Measurements from ENCODE around the gene COX20. TPM values are rescaled to one million over a fixed set of nuclear protein-coding genes. Genes with fewer than 3 reads are reported as not detected.
A peak's percentile ranks its signal among the peaks of the same experiment; 100 is the strongest.

COX20 gene
- total and polyA plus RNA-seq, 2 of the 13 experiments (the other 11 are each of a cell fraction or from before 2014, with no cell fraction given), result 34.4 to 95.8 TPM

DNA sequence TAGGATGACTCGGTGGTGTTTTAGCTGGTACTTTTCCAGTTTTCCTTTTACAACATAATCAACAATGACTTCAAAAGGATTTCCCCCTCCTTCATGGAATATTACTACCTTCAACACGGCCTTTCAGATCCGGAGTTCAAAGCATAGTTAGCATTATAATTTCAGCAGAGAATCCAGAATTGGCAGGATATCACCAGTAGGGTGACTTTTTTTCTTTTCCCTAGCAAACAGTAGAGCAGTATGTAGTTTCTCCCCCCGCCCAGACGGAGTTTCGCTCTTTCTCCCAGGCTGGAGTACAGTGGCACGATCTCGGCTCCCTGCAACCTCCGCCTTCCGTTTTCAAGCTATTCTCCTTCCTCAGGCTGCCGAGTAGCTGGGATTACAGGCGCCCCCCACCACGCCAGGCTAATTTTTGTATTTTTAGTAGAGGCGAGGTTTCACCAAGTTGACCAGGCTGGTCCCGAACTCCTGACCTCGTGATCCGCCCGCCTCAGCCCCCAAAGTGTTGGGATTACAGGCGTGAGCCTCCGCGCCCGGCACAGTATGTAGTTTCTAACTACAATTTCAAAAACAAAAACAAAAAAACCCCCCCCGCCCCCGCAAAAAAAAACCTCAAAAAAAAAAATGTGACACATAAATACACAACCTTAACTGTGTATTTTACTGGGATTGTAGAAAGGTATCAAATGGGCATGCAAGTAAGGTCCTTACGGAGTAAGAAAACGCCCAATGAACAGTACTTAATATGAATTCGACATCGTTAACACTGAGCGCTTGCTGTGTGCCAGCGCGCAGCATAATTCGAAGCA lies 1.5 kb upstream of the COX20 start (continued):
- TF ChIP-seq TCF12 (IDR thresholded peaks at IDR 0.05) (no peak), TCF12 (CRISPR knock-in tag; IDR thresholded peaks at IDR 0.05) (no peak), GATA4 (IDR thresholded peaks at IDR 0.05; ENCODE audit: borderline replicate concordance, low read depth) (0 out of 2 replicates have a peak, but pooled peaks have one; percentile 8), SP140L (CRISPR knock-in tag; IDR thresholded peaks at IDR 0.05; ENCODE audit: borderline replicate concordance) (no peak), ZNF24 (IDR thresholded peaks at IDR 0.05) (no peak), FOSL2 (CRISPR knock-in tag; IDR thresholded peaks at IDR 0.05) (peak; percentile 30; the same call in 1 of the 2 replicates), SRSF4 (IDR thresholded peaks at IDR 0.05; ENCODE audit: low read depth, low read length, poor library complexity, severe bottlenecking) (no peak), NFIC (IDR thresholded peaks at IDR 0.05; ENCODE audit: low read length) (peak; percentile 89), ZNF34 (CRISPR knock-in tag; IDR thresholded peaks at IDR 0.05; ENCODE audit: borderline replicate concordance) (no peak), EZH2 (conservative IDR thresholded peaks at IDR 0.05; ENCODE audit: low read depth, low read length) (no peak), HDAC2 (CRISPR knock-in tag; IDR thresholded peaks at IDR 0.05) (peak; percentile 55; the same call in 1 of the 2 replicates), ZNF619 (CRISPR knock-in tag; IDR thresholded peaks at IDR 0.05) (no peak), ATAD3A (CRISPR knock-in tag; IDR thresholded peaks at IDR 0.05) (no peak), NFKB2 (CRISPR knock-in tag; IDR thresholded peaks at IDR 0.05; ENCODE audit: borderline replicate concordance) (no peak), SALL2 (CRISPR knock-in tag; IDR thresholded peaks at IDR 0.05) (no peak; the same call in 1 of the 2 replicates), MED1 (CRISPR knock-in tag; IDR thresholded peaks at IDR 0.05) (peak; percentile 91)
- TF ChIP-seq, protein P1, sequence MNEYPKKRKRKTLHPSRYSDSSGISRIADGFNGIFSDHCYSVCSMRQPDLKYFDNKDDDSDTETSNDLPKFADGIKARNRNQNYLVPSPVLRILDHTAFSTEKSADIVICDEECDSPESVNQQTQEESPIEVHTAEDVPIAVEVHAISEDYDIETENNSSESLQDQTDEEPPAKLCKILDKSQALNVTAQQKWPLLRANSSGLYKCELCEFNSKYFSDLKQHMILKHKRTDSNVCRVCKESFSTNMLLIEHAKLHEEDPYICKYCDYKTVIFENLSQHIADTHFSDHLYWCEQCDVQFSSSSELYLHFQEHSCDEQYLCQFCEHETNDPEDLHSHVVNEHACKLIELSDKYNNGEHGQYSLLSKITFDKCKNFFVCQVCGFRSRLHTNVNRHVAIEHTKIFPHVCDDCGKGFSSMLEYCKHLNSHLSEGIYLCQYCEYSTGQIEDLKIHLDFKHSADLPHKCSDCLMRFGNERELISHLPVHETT (CRISPR knock-in tag; conservative IDR thresholded peaks at IDR 0.05), result peak; percentile 30; the same call in 1 of the 2 replicates
- TF ChIP-seq, protein P2, sequence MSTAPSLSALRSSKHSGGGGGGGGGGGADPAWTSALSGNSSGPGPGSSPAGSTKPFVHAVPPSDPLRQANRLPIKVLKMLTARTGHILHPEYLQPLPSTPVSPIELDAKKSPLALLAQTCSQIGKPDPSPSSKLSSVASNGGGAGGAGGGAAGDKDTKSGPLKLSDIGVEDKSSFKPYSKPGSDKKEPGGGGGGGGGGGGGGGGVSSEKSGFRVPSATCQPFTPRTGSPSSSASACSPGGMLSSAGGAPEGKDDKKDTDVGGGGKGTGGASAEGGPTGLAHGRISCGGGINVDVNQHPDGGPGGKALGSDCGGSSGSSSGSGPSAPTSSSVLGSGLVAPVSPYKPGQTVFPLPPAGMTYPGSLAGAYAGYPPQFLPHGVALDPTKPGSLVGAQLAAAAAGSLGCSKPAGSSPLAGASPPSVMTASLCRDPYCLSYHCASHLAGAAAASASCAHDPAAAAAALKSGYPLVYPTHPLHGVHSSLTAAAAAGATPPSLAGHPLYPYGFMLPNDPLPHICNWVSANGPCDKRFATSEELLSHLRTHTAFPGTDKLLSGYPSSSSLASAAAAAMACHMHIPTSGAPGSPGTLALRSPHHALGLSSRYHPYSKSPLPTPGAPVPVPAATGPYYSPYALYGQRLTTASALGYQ (CRISPR knock-in tag; IDR thresholded peaks at IDR 0.05), result 0 out of 2 replicates have a peak, but pooled peaks have one; percentile 38
- TF ChIP-seq, protein P3, sequence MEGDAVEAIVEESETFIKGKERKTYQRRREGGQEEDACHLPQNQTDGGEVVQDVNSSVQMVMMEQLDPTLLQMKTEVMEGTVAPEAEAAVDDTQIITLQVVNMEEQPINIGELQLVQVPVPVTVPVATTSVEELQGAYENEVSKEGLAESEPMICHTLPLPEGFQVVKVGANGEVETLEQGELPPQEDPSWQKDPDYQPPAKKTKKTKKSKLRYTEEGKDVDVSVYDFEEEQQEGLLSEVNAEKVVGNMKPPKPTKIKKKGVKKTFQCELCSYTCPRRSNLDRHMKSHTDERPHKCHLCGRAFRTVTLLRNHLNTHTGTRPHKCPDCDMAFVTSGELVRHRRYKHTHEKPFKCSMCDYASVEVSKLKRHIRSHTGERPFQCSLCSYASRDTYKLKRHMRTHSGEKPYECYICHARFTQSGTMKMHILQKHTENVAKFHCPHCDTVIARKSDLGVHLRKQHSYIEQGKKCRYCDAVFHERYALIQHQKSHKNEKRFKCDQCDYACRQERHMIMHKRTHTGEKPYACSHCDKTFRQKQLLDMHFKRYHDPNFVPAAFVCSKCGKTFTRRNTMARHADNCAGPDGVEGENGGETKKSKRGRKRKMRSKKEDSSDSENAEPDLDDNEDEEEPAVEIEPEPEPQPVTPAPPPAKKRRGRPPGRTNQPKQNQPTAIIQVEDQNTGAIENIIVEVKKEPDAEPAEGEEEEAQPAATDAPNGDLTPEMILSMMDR (CRISPR knock-in tag; IDR thresholded peaks at IDR 0.05), result peak; percentile 29; the same call in 1 of the 2 replicates
- TF ChIP-seq, protein P4, sequence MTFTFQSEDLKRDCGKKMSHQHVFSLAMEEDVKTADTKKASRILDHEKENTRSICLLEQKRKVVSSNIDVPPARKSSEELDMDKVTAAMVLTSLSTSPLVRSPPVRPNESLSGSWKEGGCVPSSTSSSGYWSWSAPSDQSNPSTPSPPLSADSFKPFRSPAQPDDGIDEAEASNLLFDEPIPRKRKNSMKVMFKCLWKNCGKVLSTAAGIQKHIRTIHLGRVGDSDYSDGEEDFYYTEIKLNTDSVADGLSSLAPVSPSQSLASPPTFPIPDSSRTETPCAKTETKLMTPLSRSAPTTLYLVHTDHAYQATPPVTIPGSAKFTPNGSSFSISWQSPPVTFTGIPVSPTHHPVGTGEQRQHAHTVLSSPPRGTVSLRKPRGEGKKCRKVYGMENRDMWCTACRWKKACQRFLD (CRISPR knock-in tag; IDR thresholded peaks at IDR 0.05; ENCODE audit: borderline replicate concordance), result no peak
- TF ChIP-seq, protein P5, sequence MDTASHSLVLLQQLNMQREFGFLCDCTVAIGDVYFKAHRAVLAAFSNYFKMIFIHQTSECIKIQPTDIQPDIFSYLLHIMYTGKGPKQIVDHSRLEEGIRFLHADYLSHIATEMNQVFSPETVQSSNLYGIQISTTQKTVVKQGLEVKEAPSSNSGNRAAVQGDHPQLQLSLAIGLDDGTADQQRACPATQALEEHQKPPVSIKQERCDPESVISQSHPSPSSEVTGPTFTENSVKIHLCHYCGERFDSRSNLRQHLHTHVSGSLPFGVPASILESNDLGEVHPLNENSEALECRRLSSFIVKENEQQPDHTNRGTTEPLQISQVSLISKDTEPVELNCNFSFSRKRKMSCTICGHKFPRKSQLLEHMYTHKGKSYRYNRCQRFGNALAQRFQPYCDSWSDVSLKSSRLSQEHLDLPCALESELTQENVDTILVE (CRISPR knock-in tag; IDR thresholded peaks at IDR 0.05), result peak; percentile 73

All from HepG2 (cell line).